Stimulated activated CD4-positive, alpha-beta T cell treated with anti-CD3 and anti-CD28 coated beads, Interleukin-4, amount 100 ng/mL, for 1 hour (primary cell): Measurements from ENCODE around the gene LIMK1.
"Not testable (repeated sequence)": the region's sequence is repeated elsewhere in the genome, so short reads cannot be mapped to it uniquely, and the experiment has no call there.

Experiments used
- DNase-seq: peaks from one replicate; pipeline ENCODE4 v3.0.0-alpha.2; 2020

Gene LIMK1

GRCh38 chr7:74084722-74085578 lies 1.3 kb downstream of the LIMK1 start:
- DNase-seq, result no peak

DNA sequence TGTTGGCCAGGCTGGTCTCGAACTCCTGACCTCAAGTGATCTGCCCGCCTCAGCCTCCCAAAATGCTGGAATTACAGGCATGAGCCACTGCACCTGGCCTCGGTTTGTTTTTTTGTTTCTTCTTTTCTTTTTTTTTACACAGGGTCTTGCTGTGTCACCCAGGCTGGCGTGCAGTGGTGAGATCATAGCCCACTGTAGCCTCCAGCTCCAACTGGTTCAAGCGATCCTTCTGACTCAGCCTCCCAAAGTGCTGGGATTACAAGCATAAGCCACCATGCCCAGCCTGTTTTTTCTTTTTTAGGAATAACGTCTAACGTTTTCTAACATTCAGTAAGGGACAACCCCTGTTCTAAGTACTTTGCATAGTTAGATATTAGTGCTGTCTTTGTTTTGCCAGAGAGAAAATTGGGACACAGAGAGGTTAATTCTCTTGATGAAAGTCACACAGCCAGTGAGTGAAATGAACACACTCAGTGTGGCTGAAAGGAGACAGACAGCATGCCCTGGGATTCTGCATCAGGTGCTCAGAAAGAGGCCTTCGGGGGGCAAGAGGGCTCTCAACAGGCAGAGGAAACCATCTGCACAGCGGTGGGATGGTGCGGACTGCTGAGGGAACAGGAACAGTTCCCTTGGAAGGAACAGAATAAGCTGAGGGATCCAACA lies 4.3 kb downstream of the LIMK1 start:
- DNase-seq, result no peak

GRCh38 chr7:74092321-74092963 lies 8.8 kb downstream of the LIMK1 start:
- DNase-seq, result no peak

GRCh38 chr7:74092964-74093471 lies 9.4 kb downstream of the LIMK1 start:
- no peak for DNase-seq

DNA sequence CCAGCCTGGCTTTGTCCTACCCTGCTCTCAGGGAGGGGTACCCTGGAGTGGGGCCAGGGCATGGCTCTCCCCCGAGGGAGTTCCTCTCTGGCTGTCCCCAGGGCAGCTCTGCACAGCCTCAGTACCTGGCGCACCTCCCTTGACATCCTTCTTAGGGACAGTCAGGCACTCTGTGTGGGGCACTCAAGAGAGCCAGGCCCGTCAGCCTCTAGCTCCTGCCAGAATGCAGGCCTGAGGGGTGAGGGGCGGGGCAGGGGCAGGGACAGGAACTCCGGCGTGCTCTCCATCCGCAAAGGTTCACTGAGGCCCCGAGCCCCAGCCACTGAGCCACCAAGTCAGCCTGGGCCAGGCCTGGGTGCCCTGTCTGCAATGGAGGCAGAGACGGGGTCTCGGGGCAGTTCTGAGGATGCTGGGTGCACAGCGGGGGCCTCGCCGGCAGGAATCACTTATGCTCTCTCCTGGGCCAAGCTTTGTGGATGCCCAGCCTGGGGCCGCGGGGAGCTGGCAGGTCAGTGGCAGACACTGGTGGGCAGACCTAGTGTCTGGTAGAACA lies 10.1 kb downstream of the LIMK1 start:
- no peak for DNase-seq

DNA sequence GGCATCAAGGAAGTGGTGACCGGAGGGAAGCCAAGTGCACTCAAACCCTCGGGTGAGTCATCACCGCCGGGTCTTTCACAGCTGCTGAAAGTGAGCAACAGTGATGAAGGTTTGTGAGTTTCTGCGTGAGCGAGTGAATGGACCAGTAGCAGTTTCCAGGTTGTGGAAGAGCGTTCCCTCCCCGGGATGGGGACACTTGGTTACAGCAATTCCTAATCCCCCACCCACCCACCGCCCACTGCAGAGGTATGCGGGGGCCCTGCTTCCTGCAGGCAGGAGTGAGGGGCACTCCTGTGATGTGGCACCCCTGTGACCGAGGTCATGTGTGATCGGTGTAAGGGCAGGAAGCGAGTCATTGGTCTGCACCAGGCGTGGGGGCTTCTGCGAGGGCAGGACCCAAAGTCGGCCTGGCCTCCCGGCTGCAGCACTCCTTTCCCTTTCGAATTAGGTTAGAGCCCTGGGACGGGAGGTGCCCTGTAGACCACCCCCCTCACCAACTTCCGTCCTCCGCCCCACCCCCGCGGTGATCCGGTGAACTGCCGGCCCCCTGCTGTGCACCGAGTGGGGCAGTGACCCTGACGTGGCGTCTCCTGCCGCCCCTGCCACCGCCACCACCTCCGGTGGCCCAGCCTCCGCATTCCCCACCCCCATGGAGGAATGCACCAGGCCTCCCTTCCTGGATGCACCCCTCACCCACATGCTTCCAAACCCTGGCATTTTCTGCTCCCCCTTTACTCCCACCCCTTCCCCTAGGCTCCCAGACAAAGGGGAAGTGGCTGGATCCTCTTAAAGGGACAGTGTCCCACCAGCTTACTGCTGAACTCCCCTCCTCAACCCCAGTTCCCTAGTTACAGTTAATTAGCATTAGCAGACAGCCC lies 10.9 kb downstream of the LIMK1 start:
- DNase-seq, result peak; percentile 70

- DNase-seq, result no peak
These were observed 11.5 kb downstream of the LIMK1 start for GRCh38 chr7:74095135-74095534.

DNA sequence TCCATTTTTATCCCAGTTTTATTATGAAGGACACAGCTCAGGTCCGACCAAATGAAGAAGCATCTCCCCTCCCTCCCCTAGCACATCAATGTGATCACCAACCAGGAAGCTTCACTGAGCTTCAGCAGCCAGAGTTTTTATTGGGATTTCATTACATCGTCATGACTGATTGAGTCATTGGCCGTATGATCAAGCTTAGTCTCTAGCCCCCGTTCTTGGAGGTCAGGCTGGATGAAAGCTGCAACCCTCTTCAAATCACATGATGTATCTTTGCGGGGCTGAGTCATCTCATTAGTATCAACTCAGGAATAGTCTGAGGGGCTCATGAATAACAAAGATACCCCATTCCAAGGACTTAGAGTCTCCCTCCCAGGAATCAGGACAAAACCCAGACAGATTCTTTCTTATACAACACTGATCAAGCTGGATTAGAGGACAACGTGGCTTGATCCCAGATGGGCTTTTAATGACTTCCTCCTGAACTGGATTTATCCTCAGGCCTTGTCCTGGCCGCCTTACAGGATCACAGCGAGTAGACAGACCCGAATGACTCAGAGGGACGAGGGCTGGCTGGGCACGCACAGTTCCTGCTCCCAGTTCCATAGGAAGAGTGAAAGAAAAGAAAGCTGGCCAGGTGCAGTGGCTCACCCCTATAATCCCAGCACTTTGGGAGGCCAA lies 14.5 kb downstream of the LIMK1 start:
- DNase-seq, result no peak

DNA sequence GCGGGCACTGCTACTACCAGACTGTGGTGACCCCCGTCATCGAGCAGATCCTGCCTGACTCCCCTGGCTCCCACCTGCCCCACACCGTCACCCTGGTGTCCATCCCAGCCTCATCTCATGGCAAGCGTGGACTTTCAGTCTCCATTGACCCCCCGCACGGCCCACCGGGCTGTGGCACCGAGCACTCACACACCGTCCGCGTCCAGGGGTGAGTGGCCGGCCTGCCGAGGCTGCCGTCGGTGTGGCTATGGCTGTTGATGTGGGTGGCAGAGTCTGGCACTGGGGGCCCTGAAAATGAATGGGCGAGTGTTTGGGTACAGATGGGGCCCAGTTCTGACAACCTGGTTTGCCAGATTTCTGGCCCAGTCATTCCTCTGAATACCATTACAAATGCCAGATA lies 15.4 kb downstream of the LIMK1 start:
- DNase-seq, result no peak

GRCh38 chr7:74101061-74101681 lies 17.6 kb downstream of the LIMK1 start:
- DNase-seq, result no peak

- no peak for DNase-seq
These were observed 19.7 kb downstream of the LIMK1 start for GRCh38 chr7:74103219-74103772.

DNA sequence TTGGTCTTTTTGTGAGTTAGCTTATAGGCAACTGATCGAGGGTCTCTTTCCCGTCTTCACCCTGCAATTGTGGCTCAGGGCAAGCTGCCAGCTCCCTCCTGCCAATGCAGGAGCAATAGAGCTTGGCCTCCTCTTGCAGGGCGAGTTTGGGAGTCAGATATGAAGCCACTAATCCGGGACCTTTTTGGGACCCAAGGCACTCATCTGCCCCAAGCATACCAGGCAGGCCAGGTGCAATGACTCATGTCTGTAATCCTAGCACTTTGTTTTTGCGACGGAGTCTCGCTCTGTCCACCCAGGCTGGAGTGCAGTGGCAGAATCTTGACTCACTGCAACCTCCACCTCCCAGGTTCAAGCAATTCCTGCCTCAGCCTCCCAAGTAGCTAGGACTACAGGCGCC lies 21.1 kb downstream of the LIMK1 start:
- no peak for DNase-seq

- DNase-seq, result no peak
These were observed 22.4 kb downstream of the LIMK1 start for GRCh38 chr7:74105992-74106391.

DNA sequence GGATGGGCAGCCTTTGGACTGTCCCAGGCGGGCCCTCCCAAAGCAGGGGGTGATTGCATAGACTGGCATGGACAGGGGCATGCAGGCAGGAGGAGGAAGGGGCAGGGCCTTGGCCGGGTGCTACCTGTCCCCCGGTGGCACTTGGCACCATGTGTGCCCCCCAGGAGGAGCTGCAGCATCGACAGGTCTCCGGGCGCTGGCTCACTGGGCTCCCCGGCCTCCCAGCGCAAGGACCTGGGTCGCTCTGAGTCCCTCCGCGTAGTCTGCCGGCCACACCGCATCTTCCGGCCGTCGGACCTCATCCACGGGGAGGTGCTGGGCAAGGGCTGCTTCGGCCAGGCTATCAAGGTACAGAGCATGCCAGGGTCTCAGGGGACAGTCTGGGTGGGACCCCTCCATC lies 23.2 kb downstream of the LIMK1 start:
- DNase-seq, result no peak

- no peak for DNase-seq
These were observed 31.7 kb downstream of the LIMK1 start for GRCh38 chr7:74115326-74115725.

- no peak for DNase-seq
These were observed 32.8 kb downstream of the LIMK1 start for GRCh38 chr7:74116356-74116755.

GRCh38 chr7:74119831-74120230 lies 36.2 kb downstream of the LIMK1 start:
- no peak for DNase-seq

DNA sequence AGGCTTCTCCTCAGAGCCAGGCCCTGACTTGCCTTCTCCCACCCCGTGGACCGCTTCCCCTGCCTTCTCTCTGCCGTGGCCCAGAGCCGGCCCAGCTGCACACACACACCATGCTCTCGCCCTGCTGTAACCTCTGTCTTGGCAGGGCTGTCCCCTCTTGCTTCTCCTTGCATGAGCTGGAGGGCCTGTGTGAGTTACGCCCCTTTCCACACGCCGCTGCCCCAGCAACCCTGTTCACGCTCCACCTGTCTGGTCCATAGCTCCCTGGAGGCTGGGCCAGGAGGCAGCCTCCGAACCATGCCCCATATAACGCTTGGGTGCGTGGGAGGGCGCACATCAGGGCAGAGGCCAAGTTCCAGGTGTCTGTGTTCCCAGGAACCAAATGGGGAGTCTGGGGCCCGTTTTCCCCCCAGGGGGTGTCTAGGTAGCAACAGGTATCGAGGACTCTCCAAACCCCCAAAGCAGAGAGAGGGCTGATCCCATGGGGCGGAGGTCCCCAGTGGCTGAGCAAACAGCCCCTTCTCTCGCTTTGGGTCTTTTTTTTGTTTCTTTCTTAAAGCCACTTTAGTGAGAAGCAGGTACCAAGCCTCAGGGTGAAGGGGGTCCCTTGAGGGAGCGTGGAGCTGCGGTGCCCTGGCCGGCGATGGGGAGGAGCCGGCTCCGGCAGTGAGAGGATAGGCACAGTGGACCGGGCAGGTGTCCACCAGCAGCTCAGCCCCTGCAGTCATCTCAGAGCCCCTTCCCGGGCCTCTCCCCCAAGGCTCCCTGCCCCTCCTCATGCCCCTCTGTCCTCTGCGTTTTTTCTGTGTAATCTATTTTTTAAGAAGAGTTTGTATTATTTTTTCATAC lies 38.0 kb downstream of the LIMK1 start:
- no peak for DNase-seq

- not testable (repeated sequence) for DNase-seq
These were observed 40.3 kb downstream of the LIMK1 start for GRCh38 chr7:74123892-74124291.
